ENCODE measurements around the gene VLDLR.

GRCh38 chr9:2664174-2665065 is 42.8 kb downstream of the VLDLR start:
- TF ChIP-seq, protein P1, sequence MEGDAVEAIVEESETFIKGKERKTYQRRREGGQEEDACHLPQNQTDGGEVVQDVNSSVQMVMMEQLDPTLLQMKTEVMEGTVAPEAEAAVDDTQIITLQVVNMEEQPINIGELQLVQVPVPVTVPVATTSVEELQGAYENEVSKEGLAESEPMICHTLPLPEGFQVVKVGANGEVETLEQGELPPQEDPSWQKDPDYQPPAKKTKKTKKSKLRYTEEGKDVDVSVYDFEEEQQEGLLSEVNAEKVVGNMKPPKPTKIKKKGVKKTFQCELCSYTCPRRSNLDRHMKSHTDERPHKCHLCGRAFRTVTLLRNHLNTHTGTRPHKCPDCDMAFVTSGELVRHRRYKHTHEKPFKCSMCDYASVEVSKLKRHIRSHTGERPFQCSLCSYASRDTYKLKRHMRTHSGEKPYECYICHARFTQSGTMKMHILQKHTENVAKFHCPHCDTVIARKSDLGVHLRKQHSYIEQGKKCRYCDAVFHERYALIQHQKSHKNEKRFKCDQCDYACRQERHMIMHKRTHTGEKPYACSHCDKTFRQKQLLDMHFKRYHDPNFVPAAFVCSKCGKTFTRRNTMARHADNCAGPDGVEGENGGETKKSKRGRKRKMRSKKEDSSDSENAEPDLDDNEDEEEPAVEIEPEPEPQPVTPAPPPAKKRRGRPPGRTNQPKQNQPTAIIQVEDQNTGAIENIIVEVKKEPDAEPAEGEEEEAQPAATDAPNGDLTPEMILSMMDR (conservative IDR thresholded peaks at IDR 0.05; ENCODE audit: low read length), result no peak
- no peak for TF ChIP-seq EZH2phosphoT487 (IDR thresholded peaks at IDR 0.05; ENCODE audit: borderline replicate concordance, low read depth, low read length)

Data from OCI-LY7 (cell line).